SK-N-SH (cell line): ENCODE data around the gene HBEGF. TPM values are rescaled to one million over a fixed set of nuclear protein-coding genes. Genes with fewer than 3 reads are reported as not detected.

Experiments used
- CTCF ChIA-PET: fragments of 300-600, 350-600 bp; formaldehyde crosslinking; extraction: SDS; loops from one replicate; lab custom pipeline; 2021; lab: Yijun Ruan, JAX
- POLR2A ChIA-PET: fragments of 350-600 bp; sonication (Branson Sonifier 250); formaldehyde crosslinking; extraction: SDS; loops from one replicate; lab custom pipeline; 2020; ENCODE audit warnings: antibody characterized with exemption, inconsistent platforms; lab: Yijun Ruan, JAX
- DNase-seq: peaks from one replicate; pipeline ENCODE4 v3.0.0; 2012
- H2AFZ ChIP-seq: fragments of 200-600 bp; sonication (generic); 2 replicates; pipeline ENCODE4 v1.8.1; 2016; ENCODE audit warnings: antibody characterized with exemption, mild to moderate bottlenecking, low read depth
- H3F3A ChIP-seq: fragments of 200-600 bp; sonication (generic); replicated peaks from 2 replicates; pipeline ENCODE3; 2016; ENCODE audit warnings: antibody characterized with exemption, mild to moderate bottlenecking; ENCODE audit not compliant: insufficient read depth
- H3K27ac ChIP-seq, 2 experiments: fragments of 200-500 bp in 1 of 2; fragments of 200-600 bp in 1 of 2; sonication (Bioruptor generic) in 1 of 2; sonication (generic), shearing (Covaris generic) in 1 of 2; 2 replicates each; pipeline versions ENCODE4 v1.5.1 to v1.6.1; 2014 to 2016; ENCODE audit warnings: low read depth in 2 of 2, inconsistent platforms in 1 of 2, low read length in 1 of 2, mild to moderate bottlenecking in 1 of 2, mixed read lengths in 1 of 2
- H3K27me3 ChIP-seq: fragments of 200-600 bp; sonication (generic), shearing (Covaris generic); 2 replicates; pipeline ENCODE4 v1.6.1; 2016; ENCODE audit warnings: mixed run types; ENCODE audit not compliant: insufficient read depth
- H3K36me3 ChIP-seq, 2 experiments: fragments of 200-500 bp in 1 of 2; fragments of 200-600 bp in 1 of 2; sonication (Bioruptor generic) in 1 of 2; sonication (generic) in 1 of 2; replicated peaks in 1 of 2; 2 replicates each; pipeline versions ENCODE3 to v1.5.1; 2014 to 2016; ENCODE audit warnings: low read length in 1 of 2, mild to moderate bottlenecking in 1 of 2; ENCODE audit not compliant: insufficient read depth in 2 of 2, control insufficient read depth in 1 of 2
- H3K4me1 ChIP-seq, 2 experiments: fragments of 200-500 bp in 1 of 2; fragments of 200-600 bp in 1 of 2; sonication (Bioruptor generic) in 1 of 2; sonication (generic), shearing (Covaris generic) in 1 of 2; 2 replicates each; pipeline versions ENCODE4 v1.5.1 to v1.6.1; 2014 to 2016; ENCODE audit warnings: low read depth in 1 of 2, low read length in 1 of 2, mixed run types in 1 of 2; ENCODE audit not compliant: insufficient read depth in 2 of 2, control insufficient read depth in 1 of 2
- H3K4me2 ChIP-seq: fragments of 200-600 bp; sonication (generic), shearing (Covaris generic); 2 replicates; pipeline ENCODE4 v1.6.1; 2017; ENCODE audit warnings: mixed run types
- H3K4me3 ChIP-seq, 2 experiments: fragments of 200-500 bp in 1 of 2; fragments of 200-600 bp in 1 of 2; sonication (Bioruptor generic) in 1 of 2; sonication (generic), shearing (Covaris generic) in 1 of 2; 2 replicates each; pipeline versions ENCODE4 v1.5.1 to v1.8.1; 2014 to 2016; ENCODE audit warnings: low read depth in 2 of 2, inconsistent platforms in 1 of 2, low read length in 1 of 2, mild to moderate bottlenecking in 1 of 2, mixed read lengths in 1 of 2, moderate library complexity in 1 of 2
- H3K79me2 ChIP-seq: fragments of 200-600 bp; sonication (generic); 2 replicates; pipeline ENCODE4 v1.8.1; 2017; ENCODE audit warnings: mild to moderate bottlenecking; ENCODE audit not compliant: insufficient read depth
- H3K9ac ChIP-seq: fragments of 200-600 bp; sonication (generic); 2 replicates; pipeline ENCODE4 v1.6.1; 2017; ENCODE audit warnings: mixed run types
- H3K9me2 ChIP-seq: fragments of 200-600 bp; sonication (generic); 2 replicates; pipeline ENCODE4 v1.6.1; 2017; ENCODE audit warnings: mixed run types
- H3K9me3 ChIP-seq: fragments of 200-600 bp; sonication (generic); 2 replicates; pipeline ENCODE4 v1.6.1; 2017; ENCODE audit warnings: mixed run types, mild to moderate bottlenecking, moderate library complexity
- H4K20me1 ChIP-seq: fragments of 200-600 bp; sonication (generic); 2 replicates; pipeline ENCODE4 v1.6.1; 2017; ENCODE audit warnings: mild to moderate bottlenecking, mixed run types; ENCODE audit not compliant: insufficient read depth
- FOSL2 ChIP-seq: IDR thresholded peaks from 2 replicates; pipeline ENCODE4 v1.4.0; 2012; ENCODE audit warnings: low read depth, mild to moderate bottlenecking, moderate library complexity, borderline replicate concordance
- FOXJ3 ChIP-seq: sonication (generic); formaldehyde crosslinking; IDR thresholded peaks from 2 replicates; pipeline ENCODE4 v1.5.1; 2020; ENCODE audit warnings: mild to moderate bottlenecking, missing genetic modification reagents
- GABPA ChIP-seq: IDR thresholded peaks from 2 replicates; pipeline ENCODE4 v1.4.0; 2012; ENCODE audit warnings: low read depth, mild to moderate bottlenecking
- SMC3 ChIP-seq: IDR thresholded peaks from 2 replicates; pipeline ENCODE4 v1.6.1; 2012; ENCODE audit warnings: low read depth, low read length, improper control_type of control experiment
- TAF1 ChIP-seq: IDR thresholded peaks from 2 replicates; pipeline ENCODE4 v1.6.1; 2012; ENCODE audit warnings: low read depth, mild to moderate bottlenecking, low read length, moderate library complexity, borderline replicate concordance
- TEAD4 ChIP-seq: IDR thresholded peaks from 2 replicates; pipeline ENCODE4 v1.4.0; 2012; ENCODE audit warnings: mild to moderate bottlenecking, borderline replicate concordance; ENCODE audit not compliant: insufficient read depth
- WGBS: methylation state at CpG from one replicate; pipeline ENCODE4 v1.1.6; 2017; ENCODE audit warnings: low lambda C conversion rate; 5-methylcytosine and 5-hydroxymethylcytosine counted together
- polyA plus RNA-seq, 3 experiments: library from polyadenylated mRNA; depleted of rRNA; stranded (reverse); fragments of >200 nt; gene quantifications; 2 replicates each; pipeline ENCODE4 v1.2.3, GENCODE V29; 2012
- TF ChIP-seq, protein P1 (sequence below): IDR thresholded peaks from 2 replicates; pipeline ENCODE4 v1.6.1; 2012; ENCODE audit warnings: mild to moderate bottlenecking, low read depth, low read length, moderate library complexity
- TF ChIP-seq, protein P2 (sequence below): fragments of 200-600 bp; sonication (generic); IDR thresholded peaks from 2 replicates; pipeline ENCODE4 v1.6.1; 2017; ENCODE audit warnings: antibody characterized with exemption, mild to moderate bottlenecking, moderate library complexity
- TF ChIP-seq, protein P3 (sequence below): IDR thresholded peaks from 2 replicates; pipeline ENCODE4 v1.4.0; 2012; ENCODE audit warnings: low read depth, borderline replicate concordance
- TF ChIP-seq, protein P4 (sequence below): IDR thresholded peaks from 2 replicates; pipeline ENCODE4 v1.4.0; 2012; ENCODE audit warnings: low read depth, borderline replicate concordance
- TF ChIP-seq, protein P5 (sequence below): IDR thresholded peaks from 2 replicates; pipeline ENCODE4; 2012

The HBEGF gene
- polyA plus RNA-seq, 1 of the 3 experiments (the other 2 are of a cell fraction) = 59.8 TPM

DNA sequence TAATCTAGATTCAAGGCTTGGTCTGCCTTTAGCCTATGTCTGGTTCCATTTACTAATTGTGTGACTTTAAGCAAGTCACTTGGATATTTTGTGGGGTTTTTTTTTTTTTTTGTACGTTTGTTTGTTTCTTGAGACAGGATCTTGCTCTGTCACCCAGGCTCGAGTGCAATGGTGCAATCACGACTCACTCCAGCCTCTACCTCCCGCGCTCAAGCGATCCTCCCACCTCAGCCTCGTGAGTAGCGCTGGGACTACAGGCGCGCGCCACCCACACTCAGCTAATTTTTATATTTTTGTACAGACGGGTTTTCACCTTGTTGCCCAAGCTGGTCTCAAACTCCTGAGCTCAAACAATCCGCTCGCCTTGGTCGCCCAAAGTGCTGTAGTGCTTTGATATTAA is 42.4 kb downstream of the HBEGF start:
- H2AFZ ChIP-seq = no peak overlapping the region
- H3K36me3 ChIP-seq = peaks cover 3 to 12% of the 10 kb centered on the region in 2 experiments
- H3K79me2 ChIP-seq = peaks cover 39% of the 10 kb centered on the region
- no peak overlapping the region for H3K4me3 ChIP-seq
- ChIA-PET POLR2A (no interaction called here), CTCF (interaction anchor here (1.3 to 2.9 kb wide), 3 partner anchors 33 to 59 kb away, joined by 3 to 12 read pairs (median 7); no protein-coding TSS in a partner anchor)
- H3K4me1 ChIP-seq = peaks cover 5 to 9% of the 10 kb centered on the region in 2 experiments; a peak in 3 of 4 replicates
- no peaks in the 10 kb centered on the region for H3K27me3 ChIP-seq
- H3K9me3 ChIP-seq = no peaks in the 10 kb centered on the region
- 92% methylated on average over 15 of the region's 15 CpGs for WGBS
- no peak overlapping the region for H3K4me2 ChIP-seq
- no peak for DNase-seq
- H3K9me2 ChIP-seq = no peaks in the 10 kb centered on the region
- no peak overlapping the region; a peak in 1 of 4 replicates for H3K27ac ChIP-seq
- H4K20me1 ChIP-seq = no peaks in the 10 kb centered on the region
- TF ChIP-seq, protein P1, sequence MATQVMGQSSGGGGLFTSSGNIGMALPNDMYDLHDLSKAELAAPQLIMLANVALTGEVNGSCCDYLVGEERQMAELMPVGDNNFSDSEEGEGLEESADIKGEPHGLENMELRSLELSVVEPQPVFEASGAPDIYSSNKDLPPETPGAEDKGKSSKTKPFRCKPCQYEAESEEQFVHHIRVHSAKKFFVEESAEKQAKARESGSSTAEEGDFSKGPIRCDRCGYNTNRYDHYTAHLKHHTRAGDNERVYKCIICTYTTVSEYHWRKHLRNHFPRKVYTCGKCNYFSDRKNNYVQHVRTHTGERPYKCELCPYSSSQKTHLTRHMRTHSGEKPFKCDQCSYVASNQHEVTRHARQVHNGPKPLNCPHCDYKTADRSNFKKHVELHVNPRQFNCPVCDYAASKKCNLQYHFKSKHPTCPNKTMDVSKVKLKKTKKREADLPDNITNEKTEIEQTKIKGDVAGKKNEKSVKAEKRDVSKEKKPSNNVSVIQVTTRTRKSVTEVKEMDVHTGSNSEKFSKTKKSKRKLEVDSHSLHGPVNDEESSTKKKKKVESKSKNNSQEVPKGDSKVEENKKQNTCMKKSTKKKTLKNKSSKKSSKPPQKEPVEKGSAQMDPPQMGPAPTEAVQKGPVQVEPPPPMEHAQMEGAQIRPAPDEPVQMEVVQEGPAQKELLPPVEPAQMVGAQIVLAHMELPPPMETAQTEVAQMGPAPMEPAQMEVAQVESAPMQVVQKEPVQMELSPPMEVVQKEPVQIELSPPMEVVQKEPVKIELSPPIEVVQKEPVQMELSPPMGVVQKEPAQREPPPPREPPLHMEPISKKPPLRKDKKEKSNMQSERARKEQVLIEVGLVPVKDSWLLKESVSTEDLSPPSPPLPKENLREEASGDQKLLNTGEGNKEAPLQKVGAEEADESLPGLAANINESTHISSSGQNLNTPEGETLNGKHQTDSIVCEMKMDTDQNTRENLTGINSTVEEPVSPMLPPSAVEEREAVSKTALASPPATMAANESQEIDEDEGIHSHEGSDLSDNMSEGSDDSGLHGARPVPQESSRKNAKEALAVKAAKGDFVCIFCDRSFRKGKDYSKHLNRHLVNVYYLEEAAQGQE = no peak
- TF ChIP-seq SMC3 (no peak), FOSL2 (no peak)
- TF ChIP-seq, protein P2, sequence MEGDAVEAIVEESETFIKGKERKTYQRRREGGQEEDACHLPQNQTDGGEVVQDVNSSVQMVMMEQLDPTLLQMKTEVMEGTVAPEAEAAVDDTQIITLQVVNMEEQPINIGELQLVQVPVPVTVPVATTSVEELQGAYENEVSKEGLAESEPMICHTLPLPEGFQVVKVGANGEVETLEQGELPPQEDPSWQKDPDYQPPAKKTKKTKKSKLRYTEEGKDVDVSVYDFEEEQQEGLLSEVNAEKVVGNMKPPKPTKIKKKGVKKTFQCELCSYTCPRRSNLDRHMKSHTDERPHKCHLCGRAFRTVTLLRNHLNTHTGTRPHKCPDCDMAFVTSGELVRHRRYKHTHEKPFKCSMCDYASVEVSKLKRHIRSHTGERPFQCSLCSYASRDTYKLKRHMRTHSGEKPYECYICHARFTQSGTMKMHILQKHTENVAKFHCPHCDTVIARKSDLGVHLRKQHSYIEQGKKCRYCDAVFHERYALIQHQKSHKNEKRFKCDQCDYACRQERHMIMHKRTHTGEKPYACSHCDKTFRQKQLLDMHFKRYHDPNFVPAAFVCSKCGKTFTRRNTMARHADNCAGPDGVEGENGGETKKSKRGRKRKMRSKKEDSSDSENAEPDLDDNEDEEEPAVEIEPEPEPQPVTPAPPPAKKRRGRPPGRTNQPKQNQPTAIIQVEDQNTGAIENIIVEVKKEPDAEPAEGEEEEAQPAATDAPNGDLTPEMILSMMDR = no peak
- H3K9ac ChIP-seq = no peak overlapping the region
- H3F3A ChIP-seq = peaks cover 11% of the 10 kb centered on the region

DNA sequence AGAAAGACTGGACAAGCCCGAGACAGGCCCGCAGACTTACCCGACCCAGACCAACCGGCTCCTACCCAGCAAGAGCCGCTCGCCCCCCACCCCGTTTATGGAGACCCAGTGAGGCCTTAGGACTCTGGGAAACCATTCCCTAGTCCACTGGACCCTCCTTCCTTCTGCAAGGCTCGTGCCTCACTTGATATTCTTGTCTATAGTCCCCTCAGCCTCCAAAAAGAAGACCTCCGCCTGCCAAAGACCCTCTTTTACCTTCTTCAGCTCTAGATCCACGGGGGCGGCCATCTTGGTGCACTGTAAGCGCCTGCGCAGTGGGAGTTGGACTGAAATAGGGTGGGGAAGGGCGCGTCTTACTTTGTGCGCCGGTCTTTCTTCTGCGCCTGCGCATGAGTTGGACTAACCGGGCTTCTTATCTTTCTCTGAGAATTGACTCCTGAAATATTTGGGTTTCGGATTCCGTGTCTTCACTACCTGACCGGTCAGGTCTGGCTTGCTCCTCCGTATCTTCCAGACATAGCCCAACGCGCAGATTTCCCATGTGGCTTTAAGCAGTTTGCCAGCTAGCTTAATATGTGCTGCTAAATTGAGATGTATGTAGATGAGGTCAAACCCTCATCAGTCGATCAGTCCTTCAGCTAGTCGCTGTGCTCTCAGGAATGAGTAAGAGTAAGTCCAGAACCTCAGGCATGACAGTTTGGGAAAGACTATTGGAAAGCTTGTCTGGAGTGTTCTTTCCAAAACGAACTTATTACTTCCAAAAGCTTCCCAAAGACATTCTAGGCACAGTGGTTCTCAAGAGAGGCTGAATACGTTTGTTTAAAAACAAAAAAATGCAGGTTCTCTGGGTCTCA is 43.4 kb downstream of the HBEGF start, which contains the start of gene PFDN1:
Gene PFDN1 (minus strand): TSS at position 316 of the 854 bp plus-strand sequence. CDS start 28 bp downstream, at position 288.
- H3K27me3 ChIP-seq = no peaks in the 10 kb centered on the region
- WGBS = 1% methylated on average over 23 of the region's 30 CpGs
- H3K9me3 ChIP-seq = no peaks in the 10 kb centered on the region
- peak within 1 kb of the TSS; percentile 98 for H2AFZ ChIP-seq
- peaks cover 39% of the 10 kb centered on the region for H3K79me2 ChIP-seq
- H3K4me3 ChIP-seq = peak within 1 kb of the TSS; percentile 78 to 86
- H3K36me3 ChIP-seq = peaks cover 3 to 15% of the 10 kb centered on the region in 2 experiments
- peak within 1 kb of the TSS; percentile 89 for H3K4me2 ChIP-seq
- ChIA-PET POLR2A (interaction anchor here (0.6 kb wide), 1 partner anchor 11 kb away, joined by 3 read pairs; no protein-coding TSS in a partner anchor), CTCF (interaction anchor here (0.6 to 2.9 kb wide), 7 partner anchors 11 to 58 kb away, joined by 3 to 12 read pairs (median 4); partner anchors contain the start of gene HBEGF)
- H4K20me1 ChIP-seq = no peaks in the 10 kb centered on the region
- peak within 1 kb of the TSS; percentile 77 to 86 for H3K27ac ChIP-seq
- peak within 1 kb of the TSS; percentile 98 for H3K9ac ChIP-seq
- peaks cover 19% of the 10 kb centered on the region for H3F3A ChIP-seq
- no peaks in the 10 kb centered on the region for H3K9me2 ChIP-seq
- peak; percentile 92 for DNase-seq
- H3K4me1 ChIP-seq = peaks cover 5 to 19% of the 10 kb centered on the region in 2 experiments; a peak in 3 of 4 replicates
- TF ChIP-seq, protein P3, sequence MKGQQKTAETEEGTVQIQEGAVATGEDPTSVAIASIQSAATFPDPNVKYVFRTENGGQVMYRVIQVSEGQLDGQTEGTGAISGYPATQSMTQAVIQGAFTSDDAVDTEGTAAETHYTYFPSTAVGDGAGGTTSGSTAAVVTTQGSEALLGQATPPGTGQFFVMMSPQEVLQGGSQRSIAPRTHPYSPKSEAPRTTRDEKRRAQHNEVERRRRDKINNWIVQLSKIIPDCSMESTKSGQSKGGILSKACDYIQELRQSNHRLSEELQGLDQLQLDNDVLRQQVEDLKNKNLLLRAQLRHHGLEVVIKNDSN = no peak
- TF ChIP-seq, protein P4, sequence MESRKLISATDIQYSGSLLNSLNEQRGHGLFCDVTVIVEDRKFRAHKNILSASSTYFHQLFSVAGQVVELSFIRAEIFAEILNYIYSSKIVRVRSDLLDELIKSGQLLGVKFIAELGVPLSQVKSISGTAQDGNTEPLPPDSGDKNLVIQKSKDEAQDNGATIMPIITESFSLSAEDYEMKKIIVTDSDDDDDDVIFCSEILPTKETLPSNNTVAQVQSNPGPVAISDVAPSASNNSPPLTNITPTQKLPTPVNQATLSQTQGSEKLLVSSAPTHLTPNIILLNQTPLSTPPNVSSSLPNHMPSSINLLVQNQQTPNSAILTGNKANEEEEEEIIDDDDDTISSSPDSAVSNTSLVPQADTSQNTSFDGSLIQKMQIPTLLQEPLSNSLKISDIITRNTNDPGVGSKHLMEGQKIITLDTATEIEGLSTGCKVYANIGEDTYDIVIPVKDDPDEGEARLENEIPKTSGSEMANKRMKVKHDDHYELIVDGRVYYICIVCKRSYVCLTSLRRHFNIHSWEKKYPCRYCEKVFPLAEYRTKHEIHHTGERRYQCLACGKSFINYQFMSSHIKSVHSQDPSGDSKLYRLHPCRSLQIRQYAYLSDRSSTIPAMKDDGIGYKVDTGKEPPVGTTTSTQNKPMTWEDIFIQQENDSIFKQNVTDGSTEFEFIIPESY = no peak
- TF ChIP-seq, protein P2 = no peak
- peak; percentile 71; the same call in 1 of the 2 replicates for TF ChIP-seq TAF1
- TF ChIP-seq FOXJ3 (CRISPR knock-in tag) = no peak
- no peak for TF ChIP-seq GABPA
- TF ChIP-seq, protein P5, sequence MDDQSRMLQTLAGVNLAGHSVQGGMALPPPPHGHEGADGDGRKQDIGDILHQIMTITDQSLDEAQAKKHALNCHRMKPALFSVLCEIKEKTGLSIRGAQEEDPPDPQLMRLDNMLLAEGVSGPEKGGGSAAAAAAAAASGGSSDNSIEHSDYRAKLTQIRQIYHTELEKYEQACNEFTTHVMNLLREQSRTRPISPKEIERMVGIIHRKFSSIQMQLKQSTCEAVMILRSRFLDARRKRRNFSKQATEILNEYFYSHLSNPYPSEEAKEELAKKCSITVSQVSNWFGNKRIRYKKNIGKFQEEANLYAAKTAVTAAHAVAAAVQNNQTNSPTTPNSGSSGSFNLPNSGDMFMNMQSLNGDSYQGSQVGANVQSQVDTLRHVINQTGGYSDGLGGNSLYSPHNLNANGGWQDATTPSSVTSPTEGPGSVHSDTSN = no peak
- no peak for TF ChIP-seq TEAD4
